ENCODE results near the gene DIP2B.

GRCh38 chr12:50579757-50580267 is 75.0 kb downstream of the DIP2B start:
- no peak for TF ChIP-seq CTCF (IDR thresholded peaks at IDR 0.05)
- TF ChIP-seq POLR2AphosphoS5 (IDR thresholded peaks at IDR 0.05; ENCODE audit: low read depth, low read length), result no peak
- TF ChIP-seq TCF7L2 (IDR thresholded peaks at IDR 0.05; ENCODE audit: low read depth, low read length), result no peak
- no peak for TF ChIP-seq REST (IDR thresholded peaks at IDR 0.05; ENCODE audit: insufficient read depth in 1 of 2, low read depth in 2 of 2, low read length in 1 of 2)

Measured in Panc1 (cell line).